Liver (tissue), 3 donors: Measurements from ENCODE around the gene TLE3.

Source experiments
- EGR1 ChIP-seq, 2 donors: IDR thresholded peaks; 2 replicates each; pipeline ENCODE4 v1.6.1; 2016 to 2018; ENCODE audit warnings: antibody characterized with exemption in 2 of 2, low read depth in 2 of 2
- FOXA2 ChIP-seq: IDR thresholded peaks from 2 replicates; pipeline ENCODE4 v1.6.1; 2016; ENCODE audit warnings: antibody characterized with exemption
- GABPA ChIP-seq, 2 donors: IDR thresholded peaks in 1 of 2; conservative IDR thresholded peaks in 1 of 2; 2 replicates each; pipeline ENCODE4 v1.6.1; 2016; ENCODE audit warnings: antibody characterized with exemption in 2 of 2, mild to moderate bottlenecking in 1 of 2, moderate library complexity in 1 of 2
- HNF4G ChIP-seq: IDR thresholded peaks from 2 replicates; pipeline ENCODE4 v1.6.1; 2016; ENCODE audit warnings: antibody characterized with exemption
- NR2F2 ChIP-seq: IDR thresholded peaks from 2 replicates; pipeline ENCODE4 v1.6.1; 2016; ENCODE audit warnings: antibody characterized with exemption
- RAD21 ChIP-seq, 2 donors: IDR thresholded peaks; 2 replicates each; pipeline ENCODE4 v1.6.1; 2016; ENCODE audit warnings: antibody characterized with exemption in 2 of 2, mild to moderate bottlenecking in 2 of 2
- SP1 ChIP-seq: IDR thresholded peaks from 2 replicates; pipeline ENCODE4 v1.6.1; 2018; ENCODE audit warnings: antibody characterized with exemption, mild to moderate bottlenecking
- TAF1 ChIP-seq: conservative IDR thresholded peaks from 2 replicates; pipeline ENCODE4 v1.6.1; 2016; ENCODE audit warnings: antibody characterized with exemption, mild to moderate bottlenecking
- YY1 ChIP-seq: IDR thresholded peaks from 2 replicates; pipeline ENCODE4 v1.6.1; 2016; ENCODE audit warnings: antibody characterized with exemption, mild to moderate bottlenecking
- TF ChIP-seq, protein P1 (sequence below): fragments of 150-350 bp; IDR thresholded peaks from 2 replicates; pipeline ENCODE4 v1.5.1; 2017; ENCODE audit warnings: improper control_type of control experiment, low read depth, low read length; ENCODE audit not compliant: missing input control
- TF ChIP-seq, protein P2 (sequence below): IDR thresholded peaks from 2 replicates; pipeline ENCODE4 v1.6.1; 2016; ENCODE audit warnings: antibody characterized with exemption
- TF ChIP-seq, protein P3 (sequence below): IDR thresholded peaks from 2 replicates; pipeline ENCODE4 v1.6.1; 2016; ENCODE audit warnings: antibody characterized with exemption
- donor health status: healthy.
- donor health status: healthy.

DNA sequence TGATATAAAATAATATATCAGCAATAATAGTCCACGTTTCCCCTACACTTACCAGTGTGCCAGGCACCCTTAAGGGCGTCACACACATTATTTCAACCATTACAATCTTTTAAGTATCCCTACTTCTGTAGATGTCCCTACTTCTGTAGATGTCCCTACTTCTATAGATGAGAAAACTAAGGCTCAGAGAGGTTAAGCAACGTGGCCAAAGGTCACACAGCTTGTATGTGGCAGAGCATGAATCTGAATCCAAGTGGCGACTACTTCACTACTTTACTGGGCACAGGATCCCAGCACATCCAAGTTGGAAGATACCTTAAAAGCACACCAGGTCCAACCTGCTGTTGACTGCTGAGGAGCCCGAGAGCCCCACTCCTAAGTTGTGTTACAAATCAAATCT is 77.5 kb downstream of the TLE3 start:
- no peak for TF ChIP-seq YY1
- TF ChIP-seq, protein P1, sequence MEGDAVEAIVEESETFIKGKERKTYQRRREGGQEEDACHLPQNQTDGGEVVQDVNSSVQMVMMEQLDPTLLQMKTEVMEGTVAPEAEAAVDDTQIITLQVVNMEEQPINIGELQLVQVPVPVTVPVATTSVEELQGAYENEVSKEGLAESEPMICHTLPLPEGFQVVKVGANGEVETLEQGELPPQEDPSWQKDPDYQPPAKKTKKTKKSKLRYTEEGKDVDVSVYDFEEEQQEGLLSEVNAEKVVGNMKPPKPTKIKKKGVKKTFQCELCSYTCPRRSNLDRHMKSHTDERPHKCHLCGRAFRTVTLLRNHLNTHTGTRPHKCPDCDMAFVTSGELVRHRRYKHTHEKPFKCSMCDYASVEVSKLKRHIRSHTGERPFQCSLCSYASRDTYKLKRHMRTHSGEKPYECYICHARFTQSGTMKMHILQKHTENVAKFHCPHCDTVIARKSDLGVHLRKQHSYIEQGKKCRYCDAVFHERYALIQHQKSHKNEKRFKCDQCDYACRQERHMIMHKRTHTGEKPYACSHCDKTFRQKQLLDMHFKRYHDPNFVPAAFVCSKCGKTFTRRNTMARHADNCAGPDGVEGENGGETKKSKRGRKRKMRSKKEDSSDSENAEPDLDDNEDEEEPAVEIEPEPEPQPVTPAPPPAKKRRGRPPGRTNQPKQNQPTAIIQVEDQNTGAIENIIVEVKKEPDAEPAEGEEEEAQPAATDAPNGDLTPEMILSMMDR, result no peak
- TF ChIP-seq, protein P2, sequence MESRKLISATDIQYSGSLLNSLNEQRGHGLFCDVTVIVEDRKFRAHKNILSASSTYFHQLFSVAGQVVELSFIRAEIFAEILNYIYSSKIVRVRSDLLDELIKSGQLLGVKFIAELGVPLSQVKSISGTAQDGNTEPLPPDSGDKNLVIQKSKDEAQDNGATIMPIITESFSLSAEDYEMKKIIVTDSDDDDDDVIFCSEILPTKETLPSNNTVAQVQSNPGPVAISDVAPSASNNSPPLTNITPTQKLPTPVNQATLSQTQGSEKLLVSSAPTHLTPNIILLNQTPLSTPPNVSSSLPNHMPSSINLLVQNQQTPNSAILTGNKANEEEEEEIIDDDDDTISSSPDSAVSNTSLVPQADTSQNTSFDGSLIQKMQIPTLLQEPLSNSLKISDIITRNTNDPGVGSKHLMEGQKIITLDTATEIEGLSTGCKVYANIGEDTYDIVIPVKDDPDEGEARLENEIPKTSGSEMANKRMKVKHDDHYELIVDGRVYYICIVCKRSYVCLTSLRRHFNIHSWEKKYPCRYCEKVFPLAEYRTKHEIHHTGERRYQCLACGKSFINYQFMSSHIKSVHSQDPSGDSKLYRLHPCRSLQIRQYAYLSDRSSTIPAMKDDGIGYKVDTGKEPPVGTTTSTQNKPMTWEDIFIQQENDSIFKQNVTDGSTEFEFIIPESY, result no peak
- TF ChIP-seq RAD21 (IDR thresholded peaks at IDR 0.05), result no peak
- TF ChIP-seq TAF1, result no peak
- TF ChIP-seq SP1, result no peak
- TF ChIP-seq, protein P3, sequence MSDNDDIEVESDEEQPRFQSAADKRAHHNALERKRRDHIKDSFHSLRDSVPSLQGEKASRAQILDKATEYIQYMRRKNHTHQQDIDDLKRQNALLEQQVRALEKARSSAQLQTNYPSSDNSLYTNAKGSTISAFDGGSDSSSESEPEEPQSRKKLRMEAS, result no peak
- no peak for TF ChIP-seq HNF4G
- no peak for TF ChIP-seq NR2F2
- no peak for TF ChIP-seq FOXA2
- no peak for TF ChIP-seq EGR1 (IDR thresholded peaks at IDR 0.05; ENCODE audit: low read depth in 2 of 2)
- no peak for TF ChIP-seq GABPA (IDR thresholded peaks at IDR 0.05 in 1 of 2, conservative IDR thresholded peaks at IDR 0.05 in 1 of 2)
